Stomach (tissue), 4 donors: ENCODE data around the gene BMP5.

Source experiments
- CTCF ChIP-seq, 7 experiments: fragments of 450-650 bp in 4 of 7; fragments of 200-600 bp in 3 of 7; sonication (generic) in 3 of 7; IDR thresholded peaks; one replicate each; pipeline ENCODE4 v1.5.1; 2016 to 2019; ENCODE audit warnings: antibody characterized with exemption in 7 of 7, control low read depth in 2 of 7, mild to moderate bottlenecking in 1 of 7
- POLR2A ChIP-seq, 4 donors: fragments of 450-650 bp; IDR thresholded peaks; one replicate each; pipeline ENCODE4 v1.6.1; 2016; ENCODE audit warnings: antibody characterized with exemption in 4 of 4, control low read depth in 2 of 4, mild to moderate bottlenecking in 1 of 4, moderate library complexity in 1 of 4
- POLR2AphosphoS5 ChIP-seq, 3 donors: sonication (generic); formaldehyde crosslinking; IDR thresholded peaks; one replicate each; pipeline ENCODE4 v1.6.1; 2016; ENCODE audit warnings: antibody characterized with exemption in 3 of 3

DNA sequence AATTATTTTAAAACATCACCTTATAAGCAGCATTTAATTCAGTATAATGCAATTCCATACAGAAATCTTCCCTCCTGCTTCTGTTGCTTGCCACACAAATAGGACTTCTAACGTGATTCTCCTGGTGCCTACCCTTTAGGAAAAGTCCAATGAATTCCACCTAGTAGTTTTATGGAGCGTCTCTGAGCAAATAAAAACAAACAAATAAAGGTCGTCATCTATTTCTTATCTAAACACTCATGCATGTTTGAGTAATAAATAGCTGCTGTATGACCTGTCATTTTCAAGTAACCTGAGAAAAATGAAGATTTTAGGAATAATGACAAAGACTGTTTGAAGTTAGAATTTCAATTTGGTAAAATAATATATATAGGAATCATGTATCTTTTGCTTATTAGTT is 102.7 kb downstream of the BMP5 start:
- TF ChIP-seq CTCF (IDR thresholded peaks at IDR 0.05) = no peak
- no peak for TF ChIP-seq POLR2AphosphoS5 (IDR thresholded peaks at IDR 0.05)
- no peak for TF ChIP-seq POLR2A (IDR thresholded peaks at IDR 0.05)
